RKO (cell line): ENCODE results near the gene MAP4K2.
"Not testable (repeated sequence)": the region's sequence is repeated elsewhere in the genome, so short reads cannot be mapped to it uniquely, and the experiment has no call there.

ENCODE experiments used
- DNase-seq: peaks from one replicate; pipeline ENCODE4 v3.0.0-alpha.2; 2016; ENCODE audit warnings: low spot score

Gene MAP4K2

DNA sequence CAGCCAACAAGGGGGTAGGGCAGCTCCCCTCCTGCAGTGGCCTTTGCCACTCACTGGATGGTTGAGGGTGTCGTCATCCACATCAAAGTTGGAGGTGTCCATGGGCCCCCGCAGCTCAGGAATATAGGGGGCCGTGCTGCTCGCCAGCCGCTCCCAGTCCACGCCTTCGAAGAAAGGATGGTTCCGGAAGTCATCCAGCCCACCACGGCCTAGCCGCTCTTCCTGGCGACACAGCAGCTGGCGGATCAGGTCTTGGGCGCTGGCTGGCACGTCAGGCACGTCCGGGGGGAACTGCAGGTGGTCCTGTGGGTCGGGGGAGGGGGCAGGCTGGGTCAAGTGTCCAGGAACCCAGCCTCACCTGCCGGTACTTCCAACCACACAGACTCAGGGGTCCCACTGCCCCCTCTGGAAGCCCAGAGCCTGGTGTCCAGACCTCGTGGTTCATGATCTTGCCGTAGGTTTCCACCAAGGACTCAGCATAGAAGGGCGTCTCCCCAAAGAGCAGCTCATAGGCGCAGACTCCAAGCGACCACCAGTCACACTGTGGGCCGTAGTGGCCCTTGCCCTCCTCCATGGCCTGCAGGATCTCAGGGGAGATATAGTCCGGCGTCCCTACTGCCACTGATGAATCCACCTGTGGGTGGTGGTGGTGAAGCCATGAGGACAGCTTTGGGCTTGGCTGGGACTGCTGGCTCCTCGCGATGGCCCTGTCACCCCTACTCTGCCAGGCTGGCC lies 35.8 kb upstream of the MAP4K2 start:
- no peak for DNase-seq

DNA sequence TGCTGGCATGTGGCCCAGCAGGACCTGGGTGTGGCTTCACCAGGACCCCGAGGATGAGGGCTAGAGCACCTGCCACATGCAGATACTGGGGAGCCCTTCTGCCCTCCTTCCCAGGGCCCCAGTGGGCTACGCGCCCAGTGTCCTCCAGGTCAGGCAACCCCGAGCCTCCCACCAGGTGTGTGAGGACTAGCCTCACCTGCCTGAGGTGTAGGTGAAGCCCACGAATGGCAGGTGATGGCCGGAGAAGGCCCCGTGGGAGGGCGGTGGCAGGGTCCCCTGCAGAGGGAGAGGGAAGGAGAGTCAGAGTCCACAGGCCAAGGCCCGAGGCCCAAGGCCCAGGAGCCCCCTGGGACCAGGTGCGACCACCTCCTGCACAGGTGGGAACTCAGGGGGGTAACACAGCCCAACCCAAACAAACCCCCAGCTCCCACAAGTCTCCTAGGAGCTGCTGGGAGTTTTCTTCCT lies 34.9 kb upstream of the MAP4K2 start:
- no peak for DNase-seq

DNA sequence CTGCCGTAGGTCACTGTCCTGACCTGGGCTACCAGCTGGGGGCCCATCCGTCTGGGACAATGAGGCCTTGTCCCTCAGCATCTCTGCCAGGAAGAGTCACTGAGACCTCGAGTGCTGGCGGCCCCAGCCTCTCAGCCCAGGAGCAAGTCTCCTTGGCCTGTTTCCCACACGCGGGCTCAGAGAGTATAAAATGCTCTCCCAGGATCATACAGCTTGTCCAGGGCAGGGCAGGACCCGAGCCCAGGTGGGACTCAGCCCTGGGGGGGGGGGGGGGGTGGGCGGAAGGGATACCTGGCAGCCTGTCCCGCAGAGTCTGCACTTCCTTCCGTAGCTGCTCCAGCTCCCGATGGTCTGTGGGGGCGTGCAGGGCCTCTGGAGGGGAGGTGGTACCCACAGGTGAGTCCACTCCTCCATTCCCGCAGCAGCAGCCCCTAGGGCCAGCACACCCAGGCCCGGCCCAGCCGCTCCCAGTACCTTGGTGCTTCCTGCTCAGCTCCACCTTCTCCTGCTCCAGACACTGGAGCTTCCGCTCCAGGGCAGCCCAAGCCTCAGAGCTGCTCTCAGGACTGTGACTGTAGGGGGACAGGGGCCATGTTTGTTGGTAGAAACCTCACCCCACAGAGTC lies 33.5 kb upstream of the MAP4K2 start:
- DNase-seq = no peak

DNA sequence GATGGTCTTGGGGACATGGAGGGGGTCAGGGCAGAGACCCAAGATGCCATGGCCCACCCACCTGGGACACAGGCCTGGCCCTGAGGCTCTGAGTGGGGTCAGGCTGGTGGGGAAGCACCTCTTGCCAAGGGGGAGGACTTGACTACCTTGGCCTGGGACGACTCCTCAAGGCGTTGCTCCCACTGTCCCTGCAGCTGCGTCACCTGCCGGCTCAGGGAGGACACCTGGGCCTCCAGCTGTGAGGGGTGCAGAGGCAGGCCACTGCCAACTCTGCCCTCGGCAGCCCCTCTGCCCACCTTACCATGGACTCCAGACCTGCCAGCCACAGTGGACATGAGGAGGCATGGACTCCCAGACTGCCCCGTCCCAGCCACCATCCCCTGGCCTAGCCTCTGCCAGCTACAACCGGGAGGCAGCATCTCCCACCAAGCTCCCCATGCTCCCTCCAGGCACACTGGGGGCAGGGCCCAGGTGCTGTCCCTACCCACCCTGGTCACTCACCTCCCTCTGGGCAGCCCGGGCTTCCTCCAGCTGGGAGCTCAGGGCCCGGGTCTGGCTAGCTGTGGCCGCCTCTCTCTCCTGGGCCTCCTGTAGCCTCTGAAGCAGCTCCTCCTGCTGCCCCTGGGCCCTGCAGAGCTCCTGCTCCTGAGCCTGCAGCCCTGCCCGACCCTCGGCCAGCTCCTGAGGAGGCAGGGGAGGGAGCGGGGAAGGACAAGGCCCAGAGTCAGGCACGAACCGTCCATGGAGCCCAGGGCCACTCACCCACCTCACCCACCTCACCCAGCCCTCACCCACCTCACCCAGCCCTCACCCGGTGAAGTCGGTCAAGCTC lies 32.8 kb upstream of the MAP4K2 start:
- DNase-seq = no peak

DNA sequence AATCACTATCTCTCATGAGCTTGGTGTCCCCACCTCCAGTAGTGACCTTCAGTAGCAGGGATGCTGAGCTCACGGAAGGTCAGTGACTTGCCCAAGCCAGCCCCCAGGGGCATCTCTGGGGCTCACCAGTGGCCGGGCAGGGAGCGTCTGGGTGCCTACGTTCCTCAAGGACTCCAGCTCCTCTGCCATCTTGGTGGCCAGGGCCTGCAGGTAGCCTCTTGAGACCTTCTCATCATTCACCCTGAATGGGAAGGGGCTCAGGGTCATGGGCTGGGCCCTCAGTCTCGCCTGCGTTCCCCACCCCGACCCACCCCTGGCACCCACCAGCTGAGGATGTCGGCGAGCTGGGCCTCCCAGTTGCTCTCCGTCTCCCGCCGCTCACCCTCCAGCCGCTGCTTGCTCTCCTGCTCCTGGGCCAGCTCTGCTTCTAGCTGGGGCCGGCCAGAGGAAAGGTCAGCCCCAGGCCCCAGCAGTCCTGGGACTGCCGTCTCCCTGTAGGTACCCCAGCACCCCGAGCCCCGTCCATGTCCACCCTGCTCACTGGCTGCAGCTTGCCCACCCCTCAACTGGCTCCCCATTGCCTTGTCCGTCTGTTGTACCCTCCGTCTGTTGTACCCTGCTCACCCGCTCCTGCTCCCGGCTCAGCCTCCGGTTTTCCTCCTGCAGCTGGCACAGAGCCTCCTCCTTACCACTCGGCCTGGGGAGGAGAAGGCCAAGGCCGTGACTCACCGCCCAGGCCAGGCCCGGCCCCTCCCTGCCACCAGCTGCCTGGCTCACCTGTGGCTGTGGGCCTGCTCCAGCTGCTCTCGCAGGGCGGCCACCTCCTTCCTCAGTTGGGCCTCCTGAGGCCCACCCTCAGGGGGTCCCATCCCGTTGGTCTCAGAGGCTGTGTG lies 32.0 kb upstream of the MAP4K2 start:
- DNase-seq = peak; percentile 17

DNA sequence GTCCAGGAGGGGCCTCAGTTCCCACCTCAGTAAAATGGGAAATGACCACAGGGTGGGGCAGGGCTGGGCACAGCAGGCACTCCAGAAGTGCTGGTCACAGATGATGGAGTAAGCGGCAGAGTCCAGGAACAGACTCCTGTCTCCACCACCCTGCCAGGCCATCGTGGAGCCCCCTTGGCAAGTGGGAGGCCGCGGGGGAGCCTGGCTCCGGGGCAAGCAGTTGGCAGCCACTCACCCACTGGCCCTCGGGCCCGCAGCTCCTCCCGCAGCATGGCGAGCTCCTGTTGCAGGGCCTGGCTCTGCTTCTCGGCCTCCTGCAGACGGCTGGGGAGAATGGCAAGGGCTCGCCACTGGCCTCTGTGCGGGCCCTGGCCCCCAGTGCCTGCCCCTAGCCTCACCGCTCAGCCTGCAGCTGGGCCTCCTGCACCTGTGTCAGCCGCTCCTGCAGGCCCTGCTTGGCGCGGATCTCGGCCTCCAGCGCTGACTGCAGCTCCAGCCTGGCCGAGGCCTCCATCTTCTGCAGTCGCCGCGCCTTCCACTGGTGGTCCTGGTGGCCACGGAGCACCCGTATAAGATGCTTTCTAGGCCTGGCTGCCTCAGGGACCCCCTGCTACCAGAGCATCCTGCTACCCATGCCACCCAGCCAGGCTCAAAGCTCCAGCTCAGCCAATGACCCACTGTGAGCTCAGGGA lies 31.2 kb upstream of the MAP4K2 start:
- DNase-seq = no peak

DNA sequence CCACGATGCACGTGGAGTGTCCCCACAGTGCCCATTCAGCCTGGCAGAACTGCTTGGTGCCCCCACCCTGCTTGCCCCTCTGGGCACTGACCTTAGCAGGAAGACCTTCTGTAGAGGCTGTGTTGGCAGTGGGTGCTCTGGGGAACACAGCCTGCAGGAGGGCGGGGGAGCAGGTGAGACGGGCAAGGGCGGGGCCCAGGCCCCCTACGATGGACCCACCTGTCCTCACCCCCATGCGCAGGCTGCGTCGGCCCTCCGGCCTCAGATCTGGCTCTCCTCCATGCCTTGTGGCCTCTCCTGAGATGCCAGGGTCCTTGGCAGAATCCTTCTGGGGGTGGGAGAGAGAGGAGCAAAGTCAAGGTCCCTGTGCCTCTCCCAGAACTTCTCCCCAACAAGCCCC lies 30.5 kb upstream of the MAP4K2 start:
- no peak for DNase-seq

DNA sequence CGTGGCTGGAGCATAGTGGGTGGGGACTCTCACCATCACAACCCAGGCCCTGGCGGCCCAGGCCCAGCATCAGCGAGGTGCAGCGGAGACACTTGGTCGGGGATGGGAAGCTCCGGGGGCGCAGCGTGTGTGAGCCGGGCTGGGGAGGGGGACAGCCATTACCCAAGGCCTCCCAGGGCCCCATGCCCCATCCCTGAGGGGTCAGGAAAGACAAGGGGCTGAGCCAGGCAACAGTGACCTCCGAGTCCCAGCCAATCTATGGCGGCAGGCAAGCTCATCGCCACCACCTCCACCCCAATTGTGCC lies 30.1 kb upstream of the MAP4K2 start:
- DNase-seq = no peak

DNA sequence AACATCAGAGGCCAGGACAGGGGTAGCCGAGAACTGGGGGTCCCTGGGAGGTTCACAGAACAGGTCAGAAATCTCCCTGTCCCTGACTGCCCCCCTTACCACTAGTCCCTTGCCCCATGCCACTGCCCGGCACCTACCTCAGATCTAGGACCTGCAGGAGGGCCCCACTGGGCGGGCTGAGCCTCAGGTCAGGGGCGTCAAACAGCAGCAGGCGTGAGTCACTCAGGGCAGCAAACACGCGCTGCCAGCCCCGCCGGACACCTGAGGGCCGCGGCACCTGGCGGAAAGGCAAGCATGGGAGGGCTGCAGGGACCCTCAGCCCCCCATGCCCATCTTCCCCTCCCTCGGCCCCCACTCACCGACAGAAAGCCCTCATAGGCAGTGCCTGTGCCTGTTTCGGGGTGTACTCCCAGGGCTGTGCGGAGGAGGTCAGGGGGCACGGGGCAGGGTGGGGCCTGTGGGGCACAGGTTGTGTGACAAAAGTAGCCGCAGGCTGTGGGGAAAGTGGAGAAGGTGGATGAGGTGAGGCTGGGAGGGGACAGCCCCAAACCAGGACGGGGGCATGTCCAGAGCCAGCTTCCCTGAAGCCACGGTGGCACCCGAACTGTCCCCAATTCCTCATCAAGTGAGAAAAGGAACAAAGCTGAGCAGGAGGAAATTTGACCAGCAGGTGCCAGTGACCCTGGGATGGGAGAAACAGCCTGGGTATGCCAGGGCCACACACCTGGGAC lies 29.6 kb upstream of the MAP4K2 start:
- no peak for DNase-seq

DNA sequence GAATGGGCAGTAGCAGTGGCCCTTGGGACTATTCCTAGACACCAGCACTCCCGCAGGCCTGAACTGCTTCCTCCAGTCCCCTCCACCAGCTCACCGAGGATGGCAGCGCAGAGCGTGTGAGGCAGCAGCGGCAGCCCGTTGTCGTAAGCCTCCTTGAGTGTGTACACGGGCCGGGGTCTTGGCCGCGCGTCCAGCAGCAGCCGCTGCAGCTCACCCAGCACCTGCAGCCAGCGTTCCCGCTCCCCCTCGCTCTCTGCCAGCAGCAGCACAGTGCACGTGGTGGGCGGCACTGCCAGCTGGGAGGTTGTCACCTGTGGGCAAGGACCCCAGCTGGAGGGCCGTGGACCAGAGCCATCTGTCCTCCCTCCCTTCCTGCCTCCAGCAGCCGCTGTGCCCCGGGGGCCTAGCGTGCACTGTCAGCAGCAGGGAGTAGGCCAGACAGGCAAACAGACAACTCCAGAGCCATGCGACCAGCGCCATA lies 28.4 kb upstream of the MAP4K2 start:
- no peak for DNase-seq

DNA sequence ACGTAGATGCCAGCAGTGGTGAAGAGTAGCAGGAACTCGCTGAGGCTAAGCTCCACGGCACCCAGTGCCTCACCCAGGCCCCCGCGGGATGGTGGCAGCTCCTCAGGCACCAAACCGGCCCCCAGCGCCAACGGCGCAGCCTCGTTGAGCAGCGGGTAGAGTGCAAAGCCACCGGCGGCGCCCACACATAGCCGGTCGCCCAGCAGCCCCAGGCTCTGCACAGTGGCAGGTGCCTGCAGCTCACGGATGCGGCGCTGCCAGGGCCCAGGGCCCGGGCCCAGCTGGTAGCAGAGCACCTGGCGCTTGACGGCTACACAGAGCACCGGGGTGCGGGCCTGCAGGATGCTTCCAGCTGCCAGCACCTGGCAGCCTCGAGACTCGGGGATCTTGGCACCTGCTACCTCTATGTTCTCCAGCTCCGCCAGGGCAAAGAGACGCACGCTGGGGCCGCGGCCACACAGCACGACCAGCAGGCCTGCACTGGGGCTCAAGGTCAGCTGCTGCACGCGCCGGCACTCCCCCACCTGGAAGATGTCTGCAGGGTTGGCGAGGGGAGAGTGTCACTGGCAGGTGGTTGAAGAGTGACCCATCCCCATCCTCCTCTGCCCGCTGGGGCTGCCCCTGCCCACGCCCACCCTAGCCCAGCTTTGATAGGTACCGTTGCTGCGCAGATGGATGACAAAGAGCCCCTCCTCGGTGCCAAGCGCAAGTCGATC lies 26.7 kb upstream of the MAP4K2 start:
- no peak for DNase-seq

DNA sequence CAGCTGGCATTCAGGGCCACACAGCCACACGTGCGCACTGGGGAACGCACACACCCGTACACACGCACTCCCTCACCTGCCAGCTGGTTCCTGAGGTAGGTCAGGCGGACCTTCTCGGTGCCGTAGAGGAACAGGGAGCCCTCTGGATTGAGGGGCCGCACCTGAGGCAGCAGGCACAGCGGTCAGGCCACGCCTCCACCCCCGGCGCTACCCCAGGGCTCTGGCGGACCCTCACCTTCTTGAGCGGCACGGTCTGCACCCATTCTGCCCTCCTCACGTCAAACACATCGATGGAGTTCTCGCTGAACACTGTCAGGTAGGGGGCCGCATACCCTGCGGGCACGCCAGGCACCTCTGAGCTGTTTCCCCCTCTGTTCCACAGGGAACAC lies 24.4 kb upstream of the MAP4K2 start:
- no peak for DNase-seq

DNA sequence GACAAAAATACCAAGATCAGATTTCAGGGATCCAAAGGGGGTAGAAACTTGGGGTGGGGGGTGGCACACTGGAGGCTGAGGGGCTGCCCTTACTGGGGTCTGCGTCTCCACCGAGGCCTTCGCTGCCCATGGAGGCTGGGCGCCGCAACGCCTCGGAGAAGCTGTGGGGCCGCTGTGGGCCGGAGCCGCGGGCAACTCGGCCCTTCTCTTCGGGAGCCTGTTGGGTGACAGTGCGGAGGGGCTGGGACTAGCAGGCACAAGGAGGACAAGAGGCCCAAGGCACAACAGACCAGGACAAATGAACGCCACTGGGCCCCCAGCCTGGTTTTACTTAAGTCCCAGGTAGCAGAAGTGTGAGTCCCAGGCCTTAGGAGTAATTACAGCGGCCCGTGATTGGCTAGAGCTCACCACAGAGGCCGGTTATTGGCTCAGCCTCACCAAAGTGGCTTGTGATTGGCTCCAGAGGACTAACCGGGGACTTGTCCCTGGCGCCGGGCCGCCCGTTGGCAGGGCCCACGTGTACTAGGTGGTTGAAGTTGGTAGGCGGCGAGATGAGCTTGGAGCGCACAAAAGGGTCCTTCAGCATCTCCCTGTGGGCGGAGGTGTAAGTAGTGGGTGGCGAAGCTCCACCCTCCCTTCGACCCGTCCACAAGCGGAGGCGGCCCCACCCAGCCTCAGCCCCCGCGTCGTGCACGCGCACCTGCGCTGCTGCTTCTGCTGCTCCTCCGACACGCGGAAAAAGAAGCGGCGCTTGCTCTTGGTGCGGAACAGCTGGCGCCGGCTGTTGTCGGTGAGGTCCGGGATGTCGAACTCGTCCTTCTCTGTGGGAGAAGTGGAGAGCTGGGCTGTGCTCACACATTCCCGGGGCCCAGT lies 23.8 kb upstream of the MAP4K2 start:
- DNase-seq = no peak

DNA sequence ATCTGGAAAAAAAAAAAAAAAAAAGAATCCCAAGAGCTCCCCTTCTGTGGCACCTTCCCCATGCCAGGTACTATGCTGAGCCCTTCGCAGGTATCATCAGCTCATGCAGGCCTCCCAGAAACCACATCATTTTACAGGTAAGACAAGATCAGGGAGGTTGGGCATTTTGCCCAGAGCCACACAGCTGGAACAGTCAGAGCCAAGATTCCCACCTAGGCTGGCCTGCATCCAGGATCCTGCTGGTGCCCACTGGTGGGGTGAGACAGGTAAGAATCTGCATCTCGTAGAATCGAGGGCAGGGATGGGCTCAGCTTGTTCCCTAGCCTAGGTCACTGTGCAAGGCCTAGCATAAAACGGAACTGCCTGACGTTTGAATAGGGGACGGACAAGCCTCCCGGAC lies 23.0 kb upstream of the MAP4K2 start:
- no peak for DNase-seq

DNA sequence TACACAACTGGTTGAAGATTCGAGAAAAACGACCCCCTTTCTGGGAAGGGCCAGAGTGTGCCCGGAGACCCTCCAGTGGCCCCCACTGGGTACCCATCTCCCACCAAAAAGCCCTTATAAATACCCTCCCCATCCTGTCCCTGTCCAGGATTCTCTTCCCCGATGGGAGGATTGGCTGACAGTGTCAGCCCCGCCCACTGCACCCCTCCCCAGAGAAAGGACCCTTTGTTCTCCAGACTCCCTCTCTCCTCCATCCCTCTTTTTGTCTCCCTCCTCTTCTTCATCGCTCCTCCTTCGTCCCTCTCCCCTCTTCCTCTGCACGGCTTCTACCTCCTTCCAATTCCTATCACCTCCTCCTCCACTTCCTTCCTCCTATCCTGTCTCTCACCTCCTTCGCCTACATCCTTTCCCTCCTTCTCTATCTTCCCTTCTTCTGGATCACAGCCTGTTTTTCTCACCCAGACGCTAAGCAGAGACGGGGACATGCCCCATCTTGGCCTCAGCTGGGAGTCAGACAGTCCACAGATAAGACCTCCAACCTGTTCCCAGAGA lies 20.6 kb upstream of the MAP4K2 start:
- no peak for DNase-seq

DNA sequence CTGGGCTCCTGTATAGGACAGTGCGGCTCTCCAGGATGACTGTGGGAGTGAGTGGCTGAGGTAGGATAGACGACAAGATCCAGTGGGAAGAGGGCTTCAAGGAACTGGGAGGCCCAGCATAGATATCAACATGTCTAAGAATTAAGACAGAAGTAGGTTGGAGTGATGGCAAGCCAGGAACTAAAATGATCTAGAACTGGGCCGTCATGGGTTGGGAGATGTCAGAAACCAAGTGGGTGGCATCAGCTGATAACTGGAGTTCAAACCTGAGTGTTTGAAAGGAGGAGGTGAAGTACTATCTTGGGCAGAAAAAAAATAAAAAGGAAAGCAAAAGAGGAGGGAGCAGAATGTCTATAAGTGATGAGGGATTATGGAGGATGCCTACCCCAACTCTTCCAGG lies 14.5 kb upstream of the MAP4K2 start:
- DNase-seq = no peak

DNA sequence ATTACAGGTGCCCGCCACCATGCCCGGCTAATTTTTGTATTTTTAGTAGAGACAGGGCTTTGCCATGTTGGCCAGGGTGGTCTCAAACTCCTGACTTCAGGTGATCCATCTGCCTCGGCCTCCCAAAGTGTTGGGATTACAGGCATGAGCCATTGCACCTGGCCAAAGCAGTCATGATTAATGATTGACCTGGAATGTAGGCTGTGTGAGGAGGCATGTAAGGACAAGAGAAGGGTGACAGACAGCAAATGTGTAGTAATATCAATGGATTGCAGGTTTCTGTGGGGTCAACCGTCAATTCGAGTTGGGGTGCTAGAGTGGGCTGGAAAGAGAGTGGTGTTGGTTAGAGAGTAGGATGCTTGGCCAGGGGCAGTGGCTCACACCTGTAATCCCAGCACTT lies 12.4 kb upstream of the MAP4K2 start:
- DNase-seq = not testable (repeated sequence)

DNA sequence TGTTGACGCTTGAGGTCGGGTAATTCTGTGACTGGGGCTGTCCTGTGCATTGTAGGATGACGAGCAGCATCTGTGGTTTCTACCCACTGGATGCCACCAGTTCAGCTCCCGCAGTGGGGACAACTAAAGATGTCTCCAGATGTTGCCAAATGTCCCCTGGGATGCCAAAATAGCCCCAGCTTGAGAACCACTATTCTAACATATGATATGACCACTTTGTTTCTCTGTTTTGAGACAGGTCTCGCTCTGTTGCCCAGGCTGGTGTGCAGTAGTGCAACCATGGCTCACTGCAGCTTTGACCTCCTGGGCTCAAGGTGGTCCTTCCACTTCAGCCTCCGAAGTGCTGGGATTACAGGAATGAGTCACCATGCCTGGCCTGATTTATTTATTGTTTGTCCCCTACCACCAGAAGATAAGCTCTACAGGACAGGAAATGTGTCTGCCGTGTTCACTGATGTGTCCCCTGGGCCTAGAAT lies 11.7 kb upstream of the MAP4K2 start:
- DNase-seq = no peak

DNA sequence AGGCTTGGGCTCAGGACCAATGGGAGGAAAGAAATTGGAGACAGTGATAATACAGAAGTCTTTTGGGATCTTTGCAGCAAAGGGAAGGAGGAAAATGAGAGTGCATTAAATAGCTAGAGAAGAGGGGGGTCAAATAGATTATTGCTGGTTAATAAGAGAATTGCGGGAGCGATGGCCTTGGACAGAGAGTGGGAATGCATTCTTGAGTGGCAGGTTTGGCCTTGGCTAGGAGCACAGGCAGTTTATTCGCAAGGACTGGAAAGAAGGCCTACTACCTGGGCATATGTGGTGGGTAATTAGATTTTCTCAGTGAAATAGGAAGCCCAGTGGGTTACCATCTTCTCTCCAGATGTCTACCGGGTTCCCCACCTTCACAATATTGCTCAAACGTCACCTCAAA lies 10.8 kb upstream of the MAP4K2 start:
- no peak for DNase-seq
